Fibroblast of skin of scalp (primary cell): ENCODE measurements around the gene RELB.
"Not testable (repeated sequence)": the region's sequence is repeated elsewhere in the genome, so short reads cannot be mapped to it uniquely, and the experiment has no call there.

Source experiments
- DNase-seq: peaks from one replicate; pipeline ENCODE4 v3.0.0-alpha.2; 2013

Gene RELB

GRCh38 chr19:44987148-44987675 lies 14.1 kb upstream of the RELB start:
- DNase-seq = no peak

GRCh38 chr19:44988273-44988672 lies 13.0 kb upstream of the RELB start:
- DNase-seq = no peak

GRCh38 chr19:44988896-44989556 lies 12.2 kb upstream of the RELB start:
- peak; percentile 71 for DNase-seq

GRCh38 chr19:44990459-44990858 lies 10.8 kb upstream of the RELB start:
- DNase-seq = no peak

- DNase-seq = no peak
Measured at GRCh38 chr19:44990966-44991365, 10.3 kb upstream of the RELB start.

GRCh38 chr19:44992336-44993163 lies 8.7 kb upstream of the RELB start:
- DNase-seq = no peak

- DNase-seq = no peak
Measured at GRCh38 chr19:44993526-44993925, 7.7 kb upstream of the RELB start.

GRCh38 chr19:44993926-44994537 lies 7.2 kb upstream of the RELB start:
- no peak for DNase-seq

GRCh38 chr19:44998025-44998424 lies 3.2 kb upstream of the RELB start:
- DNase-seq = no peak

- not testable (repeated sequence) for DNase-seq
Measured at GRCh38 chr19:44999131-44999925, 1.9 kb upstream of the RELB start.

- DNase-seq = not testable (repeated sequence)
Measured at GRCh38 chr19:45000665-45001064, 599 bp upstream of the RELB start.

GRCh38 chr19:45003485-45003884 lies 2.2 kb downstream of the RELB start:
- no peak for DNase-seq

GRCh38 chr19:45005787-45006186 lies 4.5 kb downstream of the RELB start:
- no peak for DNase-seq

- DNase-seq = no peak
Measured at GRCh38 chr19:45008552-45008951, 7.3 kb downstream of the RELB start.

GRCh38 chr19:45009625-45010255 lies 8.5 kb downstream of the RELB start:
- DNase-seq = no peak

GRCh38 chr19:45010306-45010705 lies 9.0 kb downstream of the RELB start:
- no peak for DNase-seq

GRCh38 chr19:45011959-45012358 lies 10.7 kb downstream of the RELB start:
- DNase-seq = no peak

GRCh38 chr19:45016388-45017314 lies 15.4 kb downstream of the RELB start:
- peak; percentile 81 for DNase-seq

- no peak for DNase-seq
Measured at GRCh38 chr19:45019187-45019586, 17.9 kb downstream of the RELB start.

- no peak for DNase-seq
Measured at GRCh38 chr19:45020071-45020470, 18.8 kb downstream of the RELB start.

GRCh38 chr19:45021971-45022370 lies 20.7 kb downstream of the RELB start:
- no peak for DNase-seq
